ENCODE results near the gene ZSCAN23. TPM values are rescaled to one million over a fixed set of nuclear protein-coding genes. Genes with fewer than 3 reads are reported as not detected.

ZSCAN23 gene
- total RNA-seq = 1 to 10 TPM; 1.5 to 6.6 (median 2.6) TPM

DNA sequence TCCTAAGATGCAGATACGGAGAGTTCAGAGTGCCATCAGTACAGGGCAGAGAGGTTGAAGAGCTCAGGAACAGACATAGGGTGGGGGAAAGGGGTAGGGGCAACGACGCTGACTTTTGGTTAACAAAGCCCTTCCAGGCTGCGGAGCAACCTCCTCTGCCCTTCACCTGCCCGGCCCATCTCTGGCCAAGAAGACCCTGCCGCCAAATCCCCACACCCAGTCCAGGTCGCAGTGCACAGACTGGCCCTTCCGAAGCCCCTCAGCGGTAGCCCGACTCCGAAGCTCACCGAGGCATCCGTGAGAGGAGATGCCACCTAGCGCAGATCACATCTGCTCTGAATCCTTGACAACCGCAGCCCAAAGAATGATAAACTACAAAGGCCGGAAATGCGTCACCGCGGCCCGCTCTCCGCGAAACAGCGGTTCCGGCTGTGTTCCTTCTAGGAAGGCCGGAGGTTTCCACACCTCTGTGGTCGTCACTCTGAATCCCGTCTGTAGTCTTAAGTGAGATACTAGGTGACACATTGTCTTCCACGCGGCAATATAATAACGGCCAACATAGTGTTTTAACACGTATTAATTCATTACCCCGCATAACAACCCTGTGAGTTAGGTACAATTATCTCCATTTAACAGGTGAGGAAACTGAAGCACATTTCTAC is at the start of gene ZSCAN23:
Gene ZSCAN23, minus strand, starts transcription at position 380 of the 662 bp plus-strand sequence. CDS start 7,225 bp downstream, outside the sequence.
- H3K4me3 ChIP-seq = peak within 1 kb of the TSS; percentile 59 to 68 (median 66)
- no peaks in the 10 kb centered on the region for H3K36me3 ChIP-seq
- peak within 1 kb of the TSS in 2 of 4 donors; percentile 42 to 63 for H3K27ac ChIP-seq
- H3K4me1 ChIP-seq = peaks cover 0 to 13% (median 7%) of the 10 kb centered on the region in 4 donors
- DNase-seq (ENCODE audit: low spot score in 2 of 2) = peak; percentile 14 to 33
- 1 to 3% methylated on average over 31 to 32 of the region's 32 CpGs for WGBS, 2 donors
- no peaks in the 10 kb centered on the region for H3K9me3 ChIP-seq
- TF ChIP-seq POLR2A (IDR thresholded peaks at IDR 0.05) (no peak), EP300 (IDR thresholded peaks at IDR 0.05) (peak in 1 of 2 donors; percentile 43)
- TF ChIP-seq, protein P1, sequence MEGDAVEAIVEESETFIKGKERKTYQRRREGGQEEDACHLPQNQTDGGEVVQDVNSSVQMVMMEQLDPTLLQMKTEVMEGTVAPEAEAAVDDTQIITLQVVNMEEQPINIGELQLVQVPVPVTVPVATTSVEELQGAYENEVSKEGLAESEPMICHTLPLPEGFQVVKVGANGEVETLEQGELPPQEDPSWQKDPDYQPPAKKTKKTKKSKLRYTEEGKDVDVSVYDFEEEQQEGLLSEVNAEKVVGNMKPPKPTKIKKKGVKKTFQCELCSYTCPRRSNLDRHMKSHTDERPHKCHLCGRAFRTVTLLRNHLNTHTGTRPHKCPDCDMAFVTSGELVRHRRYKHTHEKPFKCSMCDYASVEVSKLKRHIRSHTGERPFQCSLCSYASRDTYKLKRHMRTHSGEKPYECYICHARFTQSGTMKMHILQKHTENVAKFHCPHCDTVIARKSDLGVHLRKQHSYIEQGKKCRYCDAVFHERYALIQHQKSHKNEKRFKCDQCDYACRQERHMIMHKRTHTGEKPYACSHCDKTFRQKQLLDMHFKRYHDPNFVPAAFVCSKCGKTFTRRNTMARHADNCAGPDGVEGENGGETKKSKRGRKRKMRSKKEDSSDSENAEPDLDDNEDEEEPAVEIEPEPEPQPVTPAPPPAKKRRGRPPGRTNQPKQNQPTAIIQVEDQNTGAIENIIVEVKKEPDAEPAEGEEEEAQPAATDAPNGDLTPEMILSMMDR (IDR thresholded peaks at IDR 0.05) = no peak
- H3K27me3 ChIP-seq = peaks cover 0 to 33% of the 10 kb centered on the region in 2 donors

DNA sequence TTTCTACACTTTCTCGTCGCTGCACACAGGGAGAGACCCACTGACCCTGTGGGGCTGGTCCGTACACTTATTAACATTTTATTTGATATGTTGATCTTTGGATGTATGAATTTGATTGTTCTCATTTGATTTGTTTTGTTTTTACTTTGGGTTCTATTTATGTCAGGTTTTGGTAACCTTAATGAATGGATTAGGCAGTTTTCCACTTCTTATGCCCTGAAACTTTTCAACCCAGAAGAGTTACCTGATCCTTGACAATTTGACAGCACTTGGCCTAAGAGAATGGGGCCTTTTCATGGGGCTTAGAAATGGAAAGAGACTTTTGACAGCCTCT is 48.7 kb upstream of the ZSCAN23 start:
- Histone ChIP-seq H3K9me3 (no peaks in the 10 kb centered on the region), H3K27ac (no peak overlapping the region), H3K27me3 (peaks cover 0 to 32% of the 10 kb centered on the region in 2 donors), H3K4me3 (no peak overlapping the region), H3K36me3 (no peaks in the 10 kb centered on the region), H3K4me1 (peaks cover 0 to 11% (median 0%) of the 10 kb centered on the region in 4 donors)
- 28 to 54% methylated on average over 3 of the region's 3 CpGs for WGBS, 2 donors
- no peak for DNase-seq (ENCODE audit: low spot score in 2 of 2)
- TF ChIP-seq POLR2A (IDR thresholded peaks at IDR 0.05) = no peak
- no peak for TF ChIP-seq EP300 (IDR thresholded peaks at IDR 0.05)
- TF ChIP-seq, protein P1 (IDR thresholded peaks at IDR 0.05) = no peak

DNA sequence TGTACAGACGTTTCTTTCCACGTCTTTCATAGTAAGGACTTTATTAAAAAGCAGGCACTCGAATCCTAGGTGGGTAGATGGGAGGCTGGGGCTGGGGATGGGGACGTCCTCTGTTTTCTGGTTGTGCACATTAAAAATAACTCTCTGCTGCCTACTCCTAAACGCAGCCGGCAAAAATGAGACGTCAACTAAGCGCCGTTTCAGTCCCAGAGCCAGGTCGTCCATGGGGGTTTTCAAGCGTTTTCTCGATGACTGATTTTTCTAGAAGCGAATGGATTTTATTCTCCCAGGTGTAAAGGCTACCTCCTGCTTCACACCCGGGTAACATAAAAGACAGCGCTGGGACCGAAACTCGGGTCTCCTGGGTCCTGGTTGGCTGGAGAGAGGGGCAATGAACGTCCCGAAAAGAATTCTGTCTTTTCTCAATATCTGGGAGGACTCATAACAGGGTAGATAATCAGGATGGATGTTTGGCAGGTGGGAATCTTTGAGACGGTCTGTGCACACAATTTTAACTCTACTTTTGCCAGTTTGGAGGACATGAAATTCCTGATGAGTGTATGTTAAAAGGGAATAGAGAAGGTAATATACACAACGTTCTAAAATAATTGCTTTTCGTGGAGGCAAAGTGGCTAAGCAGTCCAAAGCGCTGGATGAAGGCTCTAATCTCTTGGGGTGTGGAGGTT is 47.1 kb upstream of the ZSCAN23 start:
- 8 to 10% methylated on average over 23 of the region's 23 CpGs for WGBS, 2 donors
- H3K4me3 ChIP-seq = peak overlapping the region; percentile 10 to 49 (median 26)
- no peaks in the 10 kb centered on the region for H3K9me3 ChIP-seq
- peaks cover 0 to 11% (median 0%) of the 10 kb centered on the region in 4 donors for H3K4me1 ChIP-seq
- no peak for DNase-seq (ENCODE audit: low spot score in 2 of 2)
- H3K27ac ChIP-seq = peak overlapping the region in 2 of 4 donors; percentile 26 to 70
- H3K36me3 ChIP-seq = no peaks in the 10 kb centered on the region
- H3K27me3 ChIP-seq = peaks cover 0 to 32% of the 10 kb centered on the region in 2 donors
- no peak for TF ChIP-seq POLR2A (IDR thresholded peaks at IDR 0.05)
- TF ChIP-seq EP300 (IDR thresholded peaks at IDR 0.05) = no peak
- TF ChIP-seq, protein P1 (IDR thresholded peaks at IDR 0.05) = no peak

DNA sequence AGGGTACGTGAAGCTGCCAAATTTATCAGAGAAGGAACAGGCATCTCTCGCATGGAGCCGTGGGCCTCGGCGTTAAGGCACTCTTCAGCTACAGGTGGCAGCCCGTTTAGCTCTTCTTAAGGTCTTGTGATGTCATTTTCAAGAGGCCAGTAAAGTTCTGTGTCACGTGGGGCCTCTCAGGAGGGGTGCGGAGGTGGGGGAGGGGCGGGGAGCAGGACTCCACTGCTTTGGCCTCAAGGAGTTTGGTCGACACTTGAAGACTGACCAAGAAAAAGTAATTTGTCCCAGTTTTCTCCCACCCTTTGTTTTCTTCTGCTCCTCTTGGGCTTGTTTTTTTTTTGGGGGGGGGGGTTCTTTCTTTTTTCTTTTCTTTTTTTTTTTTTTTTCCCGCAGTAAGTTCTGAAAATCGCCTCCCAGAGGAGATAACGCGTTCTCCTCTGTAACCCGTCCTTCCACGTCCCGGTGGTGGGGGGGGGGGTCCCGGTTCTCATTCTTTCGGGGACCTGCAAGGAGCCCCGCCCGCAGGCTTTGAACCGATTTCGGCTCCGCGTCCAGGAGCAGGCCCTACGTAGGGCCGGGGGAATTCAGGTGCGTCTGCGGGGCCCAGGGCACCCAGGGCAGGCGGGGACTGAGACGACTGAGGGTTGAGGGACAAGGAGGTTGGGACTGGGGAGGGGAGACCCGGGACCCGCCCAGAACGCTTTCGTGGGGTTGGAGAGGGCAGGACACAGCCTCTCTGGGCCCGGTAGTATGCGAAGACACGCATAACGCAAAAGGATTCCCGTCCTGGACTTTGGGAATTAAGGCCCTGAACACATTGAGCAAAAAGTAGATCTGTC is 46.3 kb upstream of the ZSCAN23 start:
- peak overlapping the region; percentile 10 to 49 (median 26) for H3K4me3 ChIP-seq
- peaks cover 0 to 32% of the 10 kb centered on the region in 2 donors for H3K27me3 ChIP-seq
- peak overlapping the region in 3 of 4 donors; percentile 20 to 70 (median 26) for H3K27ac ChIP-seq
- H3K36me3 ChIP-seq = no peaks in the 10 kb centered on the region
- peaks cover 0 to 11% (median 0%) of the 10 kb centered on the region in 4 donors for H3K4me1 ChIP-seq
- no peaks in the 10 kb centered on the region for H3K9me3 ChIP-seq
- DNase-seq (ENCODE audit: low spot score in 2 of 2) = peak in 1 of 2 donors; percentile 18
- no peak for TF ChIP-seq POLR2A (IDR thresholded peaks at IDR 0.05)
- TF ChIP-seq EP300 (IDR thresholded peaks at IDR 0.05) = no peak
- TF ChIP-seq, protein P1 (IDR thresholded peaks at IDR 0.05) = no peak
- WGBS, 2 donors = 5% methylated on average over 35 to 38 of the region's 40 CpGs
